H1 (cell line): Measurements from ENCODE around the gene METRNL. TPM values are rescaled to one million over a fixed set of nuclear protein-coding genes. Genes with fewer than 3 reads are reported as not detected.

ENCODE experiments used
- CTCF ChIA-PET: fragments of 300-600 bp; sonication (Branson Sonifier 250); formaldehyde crosslinking; loops from one replicate; lab custom pipeline; 2021; ENCODE audit not compliant: partially characterized antibody; lab: Charles Lee
- POLR2A ChIA-PET: fragments of 300-600 bp; sonication (Branson Sonifier 250); formaldehyde crosslinking; loops from one replicate; lab custom pipeline; 2021; ENCODE audit warnings: inconsistent platforms; ENCODE audit not compliant: partially characterized antibody; lab: Charles Lee
- DNase-seq, 2 experiments: peaks; one replicate each; pipeline versions ENCODE4 v3.0.0 to v3.0.0-alpha.2; 2010 to 2022; ENCODE audit warnings: low spot score in 2 of 2, low read depth in 1 of 2, mixed read lengths in 1 of 2
- FAIRE-seq: peaks from 2 replicates; lab custom pipeline; 2011; peaks lifted over from hg19 to GRCh38; lab: Jason Lieb, UNC
- H2AFZ ChIP-seq: 2 replicates; pipeline ENCODE4 v1.8.1; 2012; ENCODE audit warnings: low read length, inconsistent platforms
- H2AK5ac ChIP-seq: 2 replicates; pipeline ENCODE4 v1.6.1; 2013; ENCODE audit warnings: low read depth, low read length
- H2BK120ac ChIP-seq: replicated peaks from 2 replicates; pipeline ENCODE3; 2013; ENCODE audit warnings: low read depth, low read length, inconsistent platforms
- H2BK12ac ChIP-seq: 2 replicates; pipeline ENCODE4 v1.6.1; 2013; ENCODE audit warnings: low read depth, low read length
- H2BK15ac ChIP-seq: 2 replicates; pipeline ENCODE4 v1.6.1; 2013; ENCODE audit warnings: low read length
- H2BK20ac ChIP-seq: 2 replicates; pipeline ENCODE4 v1.6.1; 2013; ENCODE audit warnings: low read length
- H2BK5ac ChIP-seq: 2 replicates; pipeline ENCODE4 v1.6.1; 2013; ENCODE audit warnings: low read depth, low read length
- H3K14ac ChIP-seq: 2 replicates; pipeline ENCODE4 v1.6.1; 2013; ENCODE audit warnings: inconsistent platforms; ENCODE audit not compliant: insufficient read length
- H3K18ac ChIP-seq: 2 replicates; pipeline ENCODE4 v1.6.1; 2013; ENCODE audit warnings: low read length; ENCODE audit errors: extremely low read depth
- H3K23ac ChIP-seq: 2 replicates; pipeline ENCODE4 v1.6.1; 2013; ENCODE audit warnings: inconsistent platforms; ENCODE audit not compliant: insufficient read length
- H3K23me2 ChIP-seq: 2 replicates; pipeline ENCODE4 v1.6.1; 2013; ENCODE audit warnings: low read depth, low read length
- H3K27ac ChIP-seq: 2 replicates; pipeline ENCODE4 v1.6.1; 2011; ENCODE audit warnings: low read depth, low read length, inconsistent platforms
- H3K27me3 ChIP-seq, 4 experiments: replicated peaks in 1 of 4; 1 replicate in 1 of 4; 2 replicates in 3 of 4; pipeline versions ENCODE4 v1.6.1 to v1.8.1; 2011 to 2013; ENCODE audit warnings: low read length in 3 of 4, mild to moderate bottlenecking in 3 of 4, inconsistent platforms in 2 of 4, mixed read lengths in 2 of 4, moderate library complexity in 1 of 4; ENCODE audit not compliant: control insufficient read depth in 3 of 4, insufficient read depth in 3 of 4; ENCODE audit errors: extremely low read depth in 1 of 4
- H3K36me3 ChIP-seq, 4 experiments: 2 replicates each; pipeline versions ENCODE4 v1.6.1 to v1.8.1; 2011 to 2013; ENCODE audit warnings: mild to moderate bottlenecking in 4 of 4, low read length in 3 of 4, moderate library complexity in 2 of 4, control low read depth in 1 of 4, inconsistent platforms in 1 of 4; ENCODE audit not compliant: insufficient read depth in 4 of 4, control insufficient read depth in 2 of 4
- H3K4ac ChIP-seq: replicated peaks from 2 replicates; pipeline ENCODE3; 2013; ENCODE audit warnings: low read length, low read depth, mixed read lengths, inconsistent platforms; ENCODE audit not compliant: insufficient read length
- H3K4me1 ChIP-seq, 4 experiments: replicated peaks in 1 of 4; 1 replicate in 1 of 4; 2 replicates in 3 of 4; pipeline versions ENCODE4 v1.6.1 to v1.8.1; 2011 to 2013; ENCODE audit warnings: low read length in 3 of 4, inconsistent platforms in 2 of 4, mixed read lengths in 1 of 4; ENCODE audit not compliant: insufficient read depth in 4 of 4, control insufficient read depth in 3 of 4
- H3K4me2 ChIP-seq, 2 experiments: 2 replicates each; pipeline versions ENCODE4 v1.6.1 to v1.8.1; 2011 to 2013; ENCODE audit warnings: low read depth in 2 of 2, low read length in 2 of 2, control low read depth in 1 of 2, inconsistent platforms in 1 of 2, mild to moderate bottlenecking in 1 of 2; ENCODE audit not compliant: insufficient read depth in 1 of 2
- H3K4me3 ChIP-seq, 4 experiments: fragments of 200-600, 300-600 bp in 1 of 4; sonication (generic), shearing (Covaris generic), sonication (Bioruptor Twin) in 1 of 4; 2 replicates each; pipeline versions ENCODE4 v1.5.1 to v1.8.1; 2011 to 2016; ENCODE audit warnings: low read length in 4 of 4, low read depth in 3 of 4, control low read depth in 2 of 4, inconsistent platforms in 2 of 4, mild to moderate bottlenecking in 2 of 4, mixed read lengths in 1 of 4, moderate library complexity in 1 of 4; ENCODE audit not compliant: insufficient read depth in 2 of 4; ENCODE audit errors: extremely low read depth in 1 of 4
- H3K56ac ChIP-seq: replicated peaks from 2 replicates; pipeline ENCODE3; 2013; ENCODE audit warnings: low read depth, mild to moderate bottlenecking, mixed read lengths, low read length, inconsistent platforms; ENCODE audit not compliant: insufficient read length
- H3K79me1 ChIP-seq: 2 replicates; pipeline ENCODE4 v1.6.1; 2013; ENCODE audit warnings: low read depth, low read length, control low read depth
- H3K79me2 ChIP-seq, 2 experiments: 2 replicates each; pipeline versions ENCODE4 v1.6.1 to v1.8.1; 2012 to 2013; ENCODE audit warnings: low read length in 2 of 2, mild to moderate bottlenecking in 2 of 2, inconsistent platforms in 1 of 2; ENCODE audit not compliant: insufficient read depth in 2 of 2, control insufficient read depth in 1 of 2
- H3K9ac ChIP-seq, 4 experiments: replicated peaks in 1 of 4; 1 replicate in 1 of 4; 2 replicates in 3 of 4; pipeline versions ENCODE4 v1.6.1 to v1.8.1; 2011 to 2013; ENCODE audit warnings: low read depth in 3 of 4, low read length in 3 of 4, control low read depth in 2 of 4, mild to moderate bottlenecking in 2 of 4, moderate library complexity in 2 of 4, inconsistent platforms in 1 of 4; ENCODE audit errors: extremely low read depth in 1 of 4
- H3K9me3 ChIP-seq, 2 experiments: 2 replicates each; pipeline versions ENCODE4 v1.6.1 to v1.8.1; 2012 to 2013; ENCODE audit warnings: mild to moderate bottlenecking in 2 of 2, moderate library complexity in 2 of 2, control low read depth in 1 of 2, inconsistent platforms in 1 of 2, low read depth in 1 of 2, low read length in 1 of 2, mixed read lengths in 1 of 2; ENCODE audit not compliant: insufficient read depth in 2 of 2
- H4K20me1 ChIP-seq, 2 experiments: replicated peaks in 1 of 2; 2 replicates each; pipeline versions ENCODE3 to v1.8.1; 2011 to 2013; ENCODE audit warnings: inconsistent platforms in 2 of 2, low read length in 2 of 2, mild to moderate bottlenecking in 1 of 2; ENCODE audit not compliant: insufficient read depth in 2 of 2, control insufficient read depth in 1 of 2
- H4K5ac ChIP-seq: 2 replicates; pipeline ENCODE4 v1.6.1; 2013; ENCODE audit warnings: low read length, low read depth, mixed read lengths, inconsistent platforms; ENCODE audit not compliant: insufficient read length
- H4K8ac ChIP-seq: 2 replicates; pipeline ENCODE4 v1.8.0; 2013; ENCODE audit warnings: mild to moderate bottlenecking, moderate library complexity, low read length, inconsistent platforms; ENCODE audit not compliant: insufficient read depth; ENCODE audit errors: extremely low read depth
- H4K91ac ChIP-seq: replicated peaks from 2 replicates; pipeline ENCODE3; 2013; ENCODE audit warnings: low read length, mixed read lengths, inconsistent platforms; ENCODE audit not compliant: insufficient read length
- MAFK ChIP-seq: IDR thresholded peaks from 2 replicates; pipeline ENCODE4 v1.6.1; 2012; ENCODE audit warnings: low read depth, mild to moderate bottlenecking, improper control_type of control experiment, low read length
- TCF12 ChIP-seq: IDR thresholded peaks from 2 replicates; pipeline ENCODE4 v1.6.1; 2011; ENCODE audit warnings: low read depth, mild to moderate bottlenecking, low read length
- WGBS, 2 experiments: shearing (Covaris generic) in 1 of 2; methylation state at CpG; one replicate each; pipeline versions ENCODE4 v1.1.6 to v1.1.7; 2013 to 2015; ENCODE audit warnings: low lambda C conversion rate in 2 of 2, mixed read lengths in 2 of 2, inconsistent platforms in 1 of 2, low coverage in 1 of 2, missing lambda C conversion rate in 1 of 2; ENCODE audit not compliant: insufficient replicate concordance in 2 of 2, insufficient coverage in 1 of 2, insufficient read length in 1 of 2; ENCODE audit errors: extremely low coverage in 1 of 2, missing lambda C conversion rate in 1 of 2; 5-methylcytosine and 5-hydroxymethylcytosine counted together
- polyA plus RNA-seq, 7 experiments: library from polyadenylated mRNA; depleted of rRNA in 3 of 7; stranded (reverse) in 5 of 7; unstranded in 2 of 7; fragments of >200 nt in 5 of 7; fragments of 200-250 nt in 2 of 7; gene quantifications; 1 replicate in 5 of 7; 2 replicates in 1 of 7; 4 replicates in 1 of 7; pipeline versions ENCODE4 v1.2.1 to v1.2.3, GENCODE V29; 2011 to 2013; ENCODE audit warnings: missing spikeins in 2 of 7, mixed read lengths in 2 of 7
- total RNA-seq: library from RNA; stranded (reverse); fragmentation: NEBNext Ultra II Directional; extraction: Animal tissue kit (Norgen Biotek cat#: 25700); gene quantifications from 2 replicates; pipeline ENCODE4 v1.2.1, GENCODE V29; 2021

Gene METRNL
- total and polyA plus RNA-seq, 2 of the 8 experiments (the other 6 are each of a cell fraction or from before 2014, with no cell fraction given), result 13.9 to 14.2 TPM

DNA sequence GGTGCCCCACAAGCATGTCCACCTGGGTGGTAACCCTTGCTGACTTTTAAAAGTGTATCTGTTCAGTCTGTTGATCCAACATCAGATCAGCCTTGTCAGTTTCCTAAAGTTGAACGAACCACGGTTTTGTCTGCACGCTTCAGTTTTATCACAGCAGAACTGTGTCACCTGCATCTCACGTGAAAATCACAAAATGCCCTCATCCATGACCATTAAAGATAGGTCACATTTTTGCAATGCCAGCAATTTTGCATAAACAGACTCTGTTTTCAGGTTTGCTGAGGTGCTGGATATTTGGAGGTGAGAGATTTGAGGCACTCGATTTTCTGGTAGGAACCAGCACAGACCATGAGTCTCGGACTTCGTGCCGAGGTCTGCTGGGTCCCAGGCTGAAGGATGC is 3.0 kb downstream of the METRNL start:
- peaks cover 5% of the 10 kb centered on the region; the same call in 1 of the 2 replicates for H3K23me2 ChIP-seq
- no peak overlapping the region for H3K27ac ChIP-seq
- CTCF ChIA-PET, result no interaction called here
- peaks cover 0 to 29% of the 10 kb centered on the region in 2 experiments; a peak in 2 of 4 replicates for H3K79me2 ChIP-seq
- H3K9ac ChIP-seq, result no peak overlapping the region
- H4K5ac ChIP-seq, result no peak overlapping the region
- peaks cover 11 to 38% (median 26%) of the 10 kb centered on the region in 4 experiments for H3K4me1 ChIP-seq
- 0 out of 2 replicates have a peak overlapping the region, but pooled peaks have one; percentile 100 for H2BK12ac ChIP-seq
- TF ChIP-seq MAFK (0 out of 2 replicates have a peak, but pooled peaks have one; percentile 11), TCF12 (no peak)
- TF ChIP-seq, all 59 proteins: peak for 1
- POLR2A ChIA-PET, result interaction anchor here (0.8 kb wide), 1 partner anchor 15 kb away, joined by 3 read pairs; no protein-coding TSS in a partner anchor
- Histone ChIP-seq H2BK15ac (no peak overlapping the region), H3K9me3 (no peaks in the 10 kb centered on the region), H3K4me3 (no peak overlapping the region), H2BK120ac (no peak overlapping the region), H2AFZ (no peak overlapping the region), H2BK20ac (0 out of 2 replicates have a peak overlapping the region, but pooled peaks have one; percentile 53), H2AK5ac (no peak overlapping the region; the same call in 1 of the 2 replicates), H4K91ac (no peak overlapping the region), H3K4ac (no peak overlapping the region), H4K8ac (no peak overlapping the region), H3K4me2 (peak overlapping the region in 1 of 2 experiments; percentile 66; a peak in 1 of 4 replicates), H3K79me1 (peaks cover 10% of the 10 kb centered on the region; the same call in 1 of the 2 replicates), H3K14ac (no peak overlapping the region), H3K56ac (no peak overlapping the region), H4K20me1 (peaks cover 11 to 18% of the 10 kb centered on the region in 2 experiments), H3K27me3 (peaks cover 11 to 35% (median 27%) of the 10 kb centered on the region in 4 experiments), H3K36me3 (no peaks in the 10 kb centered on the region), H3K23ac (no peak overlapping the region), H3K18ac (no peak overlapping the region), H2BK5ac (no peak overlapping the region)
- WGBS, 2 experiments, result 89% methylated on average over 8 of the region's 8 CpGs; no CpG with 5 or more reads in 1 of the 2 experiments
- FAIRE-seq (no peak), DNase-seq (no peak)
